Type B pancreatic cell (in vitro differentiated cells): ENCODE data around the gene NR1H2. TPM values are rescaled to one million over a fixed set of nuclear protein-coding genes. Genes with fewer than 3 reads are reported as not detected.

Experiments
- DNase-seq: peaks from one replicate; pipeline ENCODE4 v3.0.0; 2021; ENCODE audit warnings: mixed read lengths; ENCODE audit not compliant: unreplicated experiment; ENCODE audit errors: extremely low spot score
- H3K27ac Mint-ChIP-seq: 2 replicates; pipeline ENCODE4 v1.8.0; 2021; ENCODE audit warnings: mild to moderate bottlenecking, mixed read lengths
- H3K27me3 Mint-ChIP-seq: 2 replicates; pipeline ENCODE4 v1.8.0; 2021; ENCODE audit warnings: mixed read lengths
- H3K36me3 Mint-ChIP-seq: 2 replicates; pipeline ENCODE4 v1.8.0; 2021; ENCODE audit warnings: mixed read lengths
- H3K4me1 Mint-ChIP-seq: one replicate; pipeline ENCODE4 v1.8.0; 2021; ENCODE audit warnings: mixed read lengths; ENCODE audit not compliant: unreplicated experiment
- H3K4me3 Mint-ChIP-seq: 2 replicates; pipeline ENCODE4 v1.8.0; 2021; ENCODE audit warnings: mild to moderate bottlenecking, mixed read lengths
- H3K9me3 Mint-ChIP-seq: 2 replicates; pipeline ENCODE4 v1.8.0; 2021; ENCODE audit warnings: mixed read lengths
- total RNA-seq: library from RNA; stranded (reverse); gene quantifications from 2 replicates; pipeline ENCODE4 v1.2.1, GENCODE V29; 2021; ENCODE audit warnings: low replicate concordance
- TF ChIP-seq, protein P1 (sequence below): fragments of 200-600 bp; sonication (generic); conservative IDR thresholded peaks from 2 replicates; pipeline ENCODE4 v1.5.0; 2021; ENCODE audit warnings: antibody characterized with exemption, mild to moderate bottlenecking

The NR1H2 gene
- total RNA-seq, 1 donor from 2014 or later, result 30.3 TPM

DNA sequence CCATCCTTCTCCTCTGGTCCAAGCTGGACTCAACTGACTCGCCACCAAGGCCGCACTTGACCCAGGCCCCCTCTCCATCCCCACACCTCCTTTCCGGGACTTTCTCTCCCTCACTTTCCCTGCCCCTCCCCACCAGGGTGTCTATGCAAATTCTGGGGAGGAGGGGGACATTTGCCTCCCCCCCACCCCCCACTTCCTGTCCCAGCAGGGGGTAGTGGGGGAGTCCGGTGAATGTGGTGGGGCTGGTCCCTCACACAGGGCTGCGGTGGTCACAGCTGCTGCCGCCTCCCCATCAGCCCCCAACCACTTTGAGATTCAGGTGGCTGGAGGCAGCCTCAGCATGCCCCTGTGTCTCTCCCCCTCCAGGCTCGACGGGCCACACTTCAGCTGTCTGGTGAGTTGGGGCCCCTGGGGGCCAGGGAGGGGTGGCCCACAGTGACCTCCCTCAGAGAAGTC is 43.4 kb downstream of the NR1H2 start:
- peaks cover 7% of the 10 kb centered on the region for H3K4me1 Mint-ChIP-seq
- DNase-seq, result no peak
- H3K9me3 Mint-ChIP-seq, result no peaks in the 10 kb centered on the region
- H3K36me3 Mint-ChIP-seq, result peaks cover 4% of the 10 kb centered on the region
- H3K27me3 Mint-ChIP-seq, result peaks cover 22% of the 10 kb centered on the region
- H3K4me3 Mint-ChIP-seq, result peak overlapping the region; percentile 21
- peak overlapping the region; percentile 82 for H3K27ac Mint-ChIP-seq
- TF ChIP-seq, protein P1, sequence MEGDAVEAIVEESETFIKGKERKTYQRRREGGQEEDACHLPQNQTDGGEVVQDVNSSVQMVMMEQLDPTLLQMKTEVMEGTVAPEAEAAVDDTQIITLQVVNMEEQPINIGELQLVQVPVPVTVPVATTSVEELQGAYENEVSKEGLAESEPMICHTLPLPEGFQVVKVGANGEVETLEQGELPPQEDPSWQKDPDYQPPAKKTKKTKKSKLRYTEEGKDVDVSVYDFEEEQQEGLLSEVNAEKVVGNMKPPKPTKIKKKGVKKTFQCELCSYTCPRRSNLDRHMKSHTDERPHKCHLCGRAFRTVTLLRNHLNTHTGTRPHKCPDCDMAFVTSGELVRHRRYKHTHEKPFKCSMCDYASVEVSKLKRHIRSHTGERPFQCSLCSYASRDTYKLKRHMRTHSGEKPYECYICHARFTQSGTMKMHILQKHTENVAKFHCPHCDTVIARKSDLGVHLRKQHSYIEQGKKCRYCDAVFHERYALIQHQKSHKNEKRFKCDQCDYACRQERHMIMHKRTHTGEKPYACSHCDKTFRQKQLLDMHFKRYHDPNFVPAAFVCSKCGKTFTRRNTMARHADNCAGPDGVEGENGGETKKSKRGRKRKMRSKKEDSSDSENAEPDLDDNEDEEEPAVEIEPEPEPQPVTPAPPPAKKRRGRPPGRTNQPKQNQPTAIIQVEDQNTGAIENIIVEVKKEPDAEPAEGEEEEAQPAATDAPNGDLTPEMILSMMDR, result no peak

- H3K27ac Mint-ChIP-seq, result no peak overlapping the region
- DNase-seq, result no peak
- H3K4me3 Mint-ChIP-seq, result no peak overlapping the region
- H3K9me3 Mint-ChIP-seq, result no peaks in the 10 kb centered on the region
- peaks cover 7% of the 10 kb centered on the region for H3K4me1 Mint-ChIP-seq
- TF ChIP-seq, protein P1, result no peak
- peaks cover 4% of the 10 kb centered on the region for H3K36me3 Mint-ChIP-seq
- peaks cover 22% of the 10 kb centered on the region for H3K27me3 Mint-ChIP-seq
Observed at GRCh38 chr19:50420127-50420526, 43.9 kb downstream of the NR1H2 start.

DNA sequence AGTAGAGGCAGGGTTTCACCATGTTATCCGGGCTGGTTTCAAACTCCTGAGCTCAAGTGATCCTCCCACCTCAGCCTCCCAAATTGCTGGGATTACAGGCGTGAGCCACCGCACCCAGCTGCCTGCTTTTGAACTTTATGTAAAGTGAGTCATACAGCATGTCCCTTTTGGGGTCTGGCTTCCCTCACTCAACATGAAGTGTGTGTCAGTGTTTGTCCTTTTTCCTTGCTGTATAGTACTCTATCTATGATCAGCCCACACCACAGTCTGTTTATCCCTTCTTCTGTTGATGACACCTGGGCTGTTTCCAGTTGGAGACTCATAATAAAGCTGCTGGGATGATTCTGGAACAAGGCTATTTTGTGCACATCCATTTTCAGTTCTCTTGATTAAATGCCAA is 44.6 kb downstream of the NR1H2 start:
- Mint-ChIP-seq H3K36me3 (peaks cover 4% of the 10 kb centered on the region), H3K27me3 (peaks cover 22% of the 10 kb centered on the region), H3K4me1 (peaks cover 7% of the 10 kb centered on the region), H3K27ac (no peak overlapping the region), H3K9me3 (no peaks in the 10 kb centered on the region), H3K4me3 (no peak overlapping the region)
- TF ChIP-seq, protein P1, result no peak
- DNase-seq, result no peak

DNA sequence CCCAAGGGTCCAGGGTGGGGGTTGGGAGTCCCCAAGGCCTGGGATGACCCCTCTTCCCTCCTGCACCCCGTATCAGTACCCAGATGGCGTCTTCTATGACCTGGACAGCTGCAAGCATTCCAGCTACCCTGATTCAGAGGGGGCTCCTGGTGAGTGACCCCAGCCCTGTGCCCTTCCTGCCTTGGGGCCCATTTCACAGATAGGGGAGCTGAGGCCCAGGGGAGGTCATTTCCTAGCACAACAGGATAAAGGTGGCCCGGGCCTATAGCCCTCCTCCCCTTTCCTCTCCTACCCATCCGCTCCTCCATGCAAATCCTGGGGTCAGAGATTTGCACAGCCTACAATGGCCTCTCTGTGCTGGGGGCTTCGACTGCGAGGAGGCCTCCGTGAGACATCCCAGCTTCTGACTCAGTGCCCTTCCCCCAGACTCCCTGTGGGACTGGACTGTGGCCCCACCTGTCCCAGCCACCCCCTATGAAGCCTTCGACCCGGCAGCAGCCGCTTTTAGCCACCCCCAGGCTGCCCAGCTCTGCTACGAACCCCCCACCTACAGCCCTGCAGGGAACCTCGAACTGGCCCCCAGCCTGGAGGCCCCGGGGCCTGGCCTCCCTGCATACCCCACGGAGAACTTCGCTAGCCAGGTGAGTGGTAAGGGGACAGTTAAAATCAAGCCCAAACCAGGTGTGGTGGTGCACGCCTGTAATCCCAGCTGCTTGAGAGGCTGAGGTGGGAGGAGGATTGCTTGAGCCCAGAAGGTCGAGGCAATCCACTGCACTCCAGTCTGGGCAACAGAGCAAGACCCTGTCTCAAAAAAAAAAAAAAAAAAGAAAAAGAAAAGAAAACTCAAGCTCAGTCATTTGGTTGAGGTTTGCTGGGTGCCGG is 46.4 kb downstream of the NR1H2 start:
- peaks cover 22% of the 10 kb centered on the region for H3K27me3 Mint-ChIP-seq
- no peak overlapping the region for H3K4me3 Mint-ChIP-seq
- TF ChIP-seq, protein P1, result no peak
- no peaks in the 10 kb centered on the region for H3K9me3 Mint-ChIP-seq
- peaks cover 7% of the 10 kb centered on the region for H3K4me1 Mint-ChIP-seq
- no peak for DNase-seq
- no peak overlapping the region for H3K27ac Mint-ChIP-seq
- H3K36me3 Mint-ChIP-seq, result peaks cover 4% of the 10 kb centered on the region

GRCh38 chr19:50423279-50424113 is 47.2 kb downstream of the NR1H2 start:
- TF ChIP-seq, protein P1, result no peak
- Mint-ChIP-seq H3K9me3 (no peaks in the 10 kb centered on the region), H3K36me3 (peaks cover 4% of the 10 kb centered on the region), H3K4me1 (peaks cover 7% of the 10 kb centered on the region), H3K27ac (no peak overlapping the region), H3K4me3 (no peak overlapping the region), H3K27me3 (peaks cover 22% of the 10 kb centered on the region)
- DNase-seq, result no peak
